DMS114 treated with DMSO at 0.1 percent for 48 hours (cell line): ENCODE measurements around the gene BSCL2.
A peak's percentile ranks its signal among the peaks of the same experiment; 100 is the strongest.
"Not testable (repeated sequence)": the region's sequence is repeated elsewhere in the genome, so short reads cannot be mapped to it uniquely, and the experiment has no call there.

Experiments used
- DNase-seq: peaks from one replicate; lab custom pipeline; 2025; ENCODE audit not compliant: unreplicated experiment; lab: John Stamatoyannopoulos, UW

The BSCL2 gene

DNA sequence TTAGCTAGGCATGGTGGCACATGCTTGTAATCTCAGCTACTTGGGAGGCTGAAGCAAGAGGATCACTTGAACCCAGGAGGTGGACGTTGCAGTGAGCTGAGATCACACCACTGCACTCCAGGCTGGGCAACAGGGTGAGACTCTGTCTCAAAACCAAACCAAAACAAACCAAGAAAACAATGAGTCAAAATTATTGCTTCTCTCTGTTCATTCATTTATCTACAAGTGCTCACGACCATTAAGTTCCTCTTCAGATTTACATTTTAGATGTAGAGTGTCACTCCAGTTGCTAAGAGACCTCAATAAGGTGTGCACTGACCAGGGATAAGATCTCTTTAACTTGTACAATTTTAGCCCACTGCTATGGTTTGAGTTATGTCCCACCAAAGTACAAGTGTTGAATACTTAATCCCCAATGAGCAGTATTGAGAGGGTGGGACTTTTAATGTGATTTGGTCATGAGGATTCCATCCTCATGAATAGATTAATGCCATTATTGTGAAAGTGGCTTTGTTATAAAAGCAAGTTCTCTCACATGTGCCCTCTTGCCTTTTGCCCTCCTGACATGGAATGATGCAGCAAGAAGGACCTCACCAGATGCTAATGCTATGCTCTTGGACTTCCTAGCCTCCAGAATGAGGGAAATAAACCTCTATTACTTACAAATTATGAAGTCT, 12.2 kb upstream of the BSCL2 start:
- DNase-seq: no peak

GRCh38 chr11:62716816-62717215, 9.6 kb upstream of the BSCL2 start:
- no peak for DNase-seq

- DNase-seq: no peak
Observed at GRCh38 chr11:62716206-62716605, 9.0 kb upstream of the BSCL2 start.

- no peak for DNase-seq
Observed at GRCh38 chr11:62715150-62716130, 8.2 kb upstream of the BSCL2 start.

GRCh38 chr11:62713343-62713742, 6.1 kb upstream of the BSCL2 start:
- no peak for DNase-seq

DNA sequence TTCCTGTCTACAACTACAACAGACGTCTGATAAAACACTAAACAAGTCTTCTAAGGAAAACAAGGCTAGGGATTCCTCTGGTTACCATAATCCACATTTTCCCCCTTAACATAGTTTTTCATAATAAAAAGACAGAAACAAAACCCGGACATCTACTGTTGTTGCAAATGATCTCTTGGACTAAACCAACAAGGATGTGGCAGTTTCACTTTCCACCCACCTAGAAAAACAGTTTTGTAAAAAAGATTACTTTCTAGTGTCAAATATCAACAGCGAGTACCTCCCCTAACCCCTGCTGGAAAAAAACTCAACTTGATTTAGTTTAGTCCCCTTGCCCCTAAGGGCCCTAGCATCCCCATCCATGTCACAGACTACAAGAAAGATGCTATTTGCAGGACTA, 5.6 kb upstream of the BSCL2 start:
- no peak for DNase-seq

- DNase-seq: no peak
Observed at GRCh38 chr11:62712276-62712812, 5.1 kb upstream of the BSCL2 start.

- DNase-seq: peak; percentile 61
Observed at GRCh38 chr11:62710001-62710345, 2.7 kb upstream of the BSCL2 start.

- DNase-seq: peak; percentile 98
Observed at GRCh38 chr11:62709247-62710000, 2.2 kb upstream of the BSCL2 start.

DNA sequence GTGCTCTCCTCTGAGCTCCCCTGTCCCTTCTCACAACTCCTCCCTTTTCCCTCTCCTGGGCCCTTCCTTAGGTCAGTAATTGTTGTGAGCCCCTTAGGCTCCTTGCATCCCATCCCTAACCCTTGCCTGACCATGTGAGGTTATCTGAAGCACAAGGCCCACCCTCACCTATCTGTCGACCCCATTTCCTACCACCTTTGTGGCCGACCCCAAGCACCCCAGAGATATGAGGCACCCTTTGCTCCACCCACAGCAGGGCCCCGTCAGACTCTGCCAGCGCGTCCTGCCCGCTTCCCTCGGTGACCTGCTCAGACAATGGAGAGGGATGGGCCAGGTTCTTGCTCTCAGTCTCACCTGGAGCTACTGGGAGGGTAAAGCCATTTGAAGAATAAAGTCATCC, 1.6 kb upstream of the BSCL2 start:
- DNase-seq: no peak

GRCh38 chr11:62708392-62708791, 1.2 kb upstream of the BSCL2 start:
- no peak for DNase-seq

DNA sequence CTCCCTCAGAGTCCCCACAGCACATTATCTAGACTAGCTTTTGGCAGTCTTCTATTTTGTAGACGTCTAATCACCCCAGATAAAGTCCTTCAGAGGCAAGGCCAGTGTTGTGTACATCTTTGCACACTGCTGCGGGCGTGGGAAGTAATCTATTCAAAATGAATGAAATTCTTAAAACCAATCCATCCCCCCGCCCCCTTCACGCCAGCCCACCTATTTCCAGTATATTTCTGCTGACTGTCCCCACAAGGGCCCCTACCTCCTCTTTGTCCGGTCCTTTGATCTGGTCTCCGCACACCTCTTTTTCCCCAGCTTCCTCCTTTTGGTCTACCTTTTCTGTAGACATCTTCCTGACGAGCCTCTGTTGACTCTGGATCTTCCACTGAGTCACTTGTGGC, 375 bp downstream of the BSCL2 start:
- no peak for DNase-seq

- peak; percentile 80 for DNase-seq
Observed at GRCh38 chr11:62705880-62706849, 1.1 kb downstream of the BSCL2 start.

DNA sequence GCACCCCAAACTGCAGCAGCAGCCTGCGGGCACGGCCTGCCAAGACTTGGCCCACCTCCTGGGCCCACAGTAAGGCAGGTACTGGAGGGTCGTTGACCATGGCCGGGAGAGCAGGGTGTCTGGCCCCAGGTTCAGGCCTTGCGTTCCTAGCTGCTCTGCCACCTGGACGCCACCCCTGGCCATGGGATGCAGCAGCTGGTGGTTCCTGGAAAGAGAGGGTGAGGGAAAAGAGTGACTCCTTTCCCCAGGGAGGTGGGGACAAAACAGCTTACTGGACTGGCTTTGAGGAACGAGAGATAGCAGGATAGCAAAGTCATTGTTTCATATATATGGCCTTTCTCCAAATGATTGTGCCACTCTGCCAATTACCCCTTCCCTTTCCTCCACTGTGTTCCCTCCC, 1.8 kb downstream of the BSCL2 start:
- DNase-seq: no peak

- DNase-seq: not testable (repeated sequence)
Observed at GRCh38 chr11:62703921-62704320, 3.3 kb downstream of the BSCL2 start.

DNA sequence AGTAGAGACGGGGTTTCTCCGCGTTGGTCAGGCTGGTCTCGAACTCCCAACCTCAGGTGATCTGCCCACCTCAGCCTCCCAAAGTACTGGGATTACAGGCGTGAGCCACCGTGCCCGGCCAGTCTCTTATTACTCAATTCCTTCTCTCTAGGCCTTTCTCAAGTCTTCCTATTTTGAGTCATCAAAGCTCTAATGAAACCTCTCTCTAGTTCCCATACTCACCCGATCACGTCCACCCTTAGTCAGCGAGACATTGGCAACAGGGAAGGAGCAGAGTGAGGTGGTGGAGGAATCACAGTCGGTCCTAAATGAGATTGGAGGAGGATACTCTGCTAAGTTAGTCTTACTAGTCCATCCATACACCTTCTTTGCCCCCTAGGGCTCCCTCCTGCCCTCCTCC, 5.0 kb downstream of the BSCL2 start:
- no peak for DNase-seq

DNA sequence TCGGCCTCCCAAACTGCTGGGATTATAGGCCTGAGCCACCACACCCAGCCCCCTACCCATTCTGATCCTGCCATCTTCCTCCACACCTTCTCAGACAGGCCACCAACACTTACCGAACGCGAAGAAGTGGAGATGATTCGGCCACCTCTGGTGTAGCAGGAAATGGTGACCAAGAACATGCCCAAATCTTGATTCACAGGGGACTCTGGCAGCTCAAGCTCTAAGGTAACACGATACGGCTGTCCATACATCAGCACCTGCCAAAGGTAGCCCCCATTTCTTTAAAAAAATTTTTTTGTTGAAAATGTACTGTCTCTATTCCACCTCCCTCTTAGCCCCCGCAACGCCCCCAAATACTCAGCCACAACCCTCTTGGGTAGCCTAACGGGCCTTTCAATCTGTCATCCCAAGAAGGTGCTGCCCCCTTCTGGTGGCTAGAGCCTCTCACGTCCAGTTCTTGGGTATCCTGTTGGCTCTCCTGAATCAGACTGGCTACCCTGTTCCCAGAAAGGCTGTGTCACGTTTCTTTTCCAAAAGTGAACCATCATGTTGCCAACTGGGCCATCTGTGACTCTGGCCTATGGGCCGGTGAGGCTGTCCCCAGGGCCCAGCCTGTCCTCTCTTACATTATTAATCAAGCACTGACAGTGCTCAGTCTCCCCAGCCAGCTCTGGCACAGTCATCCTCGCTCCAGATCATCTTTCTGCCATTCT, 12.6 kb downstream of the BSCL2 start:
- DNase-seq: peak; percentile 44

- DNase-seq: not testable (repeated sequence)
Observed at GRCh38 chr11:62693624-62694023, 13.6 kb downstream of the BSCL2 start.

- no peak for DNase-seq
Observed at GRCh38 chr11:62689421-62690183, 17.6 kb downstream of the BSCL2 start, which contains the start of gene LRRN4CL. LRRN4CL (minus strand) TSS chr11:62689530; CDS start chr11:62688508, 1,022 bp downstream.
